GM13977 (cell line): Measurements from ENCODE around the gene NTRK3.

Experiments
- DNase-seq: peaks from one replicate; pipeline ENCODE4 v3.0.0; 2012; ENCODE audit warnings: low spot score
- in situ Hi-C: fragments of 300-500 bp; cut with MboI; formaldehyde crosslinking; loops from one replicate; pipeline ENCODE4 v1.12.0; 2022; ENCODE audit warnings: low sequenced_read_pairs, low pct_unique_long_range_greater_than_20kb, mixed read lengths, inconsistent platforms; ENCODE audit not compliant: unreplicated experiment
- TF ChIP-seq, protein P1 (sequence below): IDR thresholded peaks from 2 replicates; pipeline ENCODE4 v1.5.1; 2012; ENCODE audit warnings: mild to moderate bottlenecking, control low read depth; ENCODE audit not compliant: insufficient read depth; ENCODE audit errors: extremely low read depth, missing control alignments

NTRK3 gene

DNA sequence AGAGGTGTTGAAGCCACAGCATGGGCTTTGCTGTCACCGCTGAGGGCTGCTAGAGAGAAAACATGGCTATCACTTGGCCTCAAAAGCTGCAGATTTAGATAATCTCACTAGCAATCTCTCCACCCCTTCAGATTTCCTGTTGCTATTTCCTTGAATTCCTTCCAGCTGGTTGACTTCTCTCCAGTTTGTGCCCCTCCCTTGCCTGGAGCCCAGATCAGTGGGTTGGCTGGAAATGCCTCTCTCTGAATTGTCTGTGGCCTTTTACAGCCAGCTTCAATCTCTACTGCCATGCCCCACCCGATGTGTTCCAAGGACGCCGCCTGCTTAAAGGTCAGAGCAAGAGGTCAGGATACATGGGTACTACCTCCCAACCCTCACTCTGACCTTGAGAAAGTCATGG is 294.1 kb downstream of the NTRK3 start:
- no peak for DNase-seq
- TF ChIP-seq, protein P1, sequence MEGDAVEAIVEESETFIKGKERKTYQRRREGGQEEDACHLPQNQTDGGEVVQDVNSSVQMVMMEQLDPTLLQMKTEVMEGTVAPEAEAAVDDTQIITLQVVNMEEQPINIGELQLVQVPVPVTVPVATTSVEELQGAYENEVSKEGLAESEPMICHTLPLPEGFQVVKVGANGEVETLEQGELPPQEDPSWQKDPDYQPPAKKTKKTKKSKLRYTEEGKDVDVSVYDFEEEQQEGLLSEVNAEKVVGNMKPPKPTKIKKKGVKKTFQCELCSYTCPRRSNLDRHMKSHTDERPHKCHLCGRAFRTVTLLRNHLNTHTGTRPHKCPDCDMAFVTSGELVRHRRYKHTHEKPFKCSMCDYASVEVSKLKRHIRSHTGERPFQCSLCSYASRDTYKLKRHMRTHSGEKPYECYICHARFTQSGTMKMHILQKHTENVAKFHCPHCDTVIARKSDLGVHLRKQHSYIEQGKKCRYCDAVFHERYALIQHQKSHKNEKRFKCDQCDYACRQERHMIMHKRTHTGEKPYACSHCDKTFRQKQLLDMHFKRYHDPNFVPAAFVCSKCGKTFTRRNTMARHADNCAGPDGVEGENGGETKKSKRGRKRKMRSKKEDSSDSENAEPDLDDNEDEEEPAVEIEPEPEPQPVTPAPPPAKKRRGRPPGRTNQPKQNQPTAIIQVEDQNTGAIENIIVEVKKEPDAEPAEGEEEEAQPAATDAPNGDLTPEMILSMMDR = no peak
- in situ Hi-C loops = no loop called here

DNA sequence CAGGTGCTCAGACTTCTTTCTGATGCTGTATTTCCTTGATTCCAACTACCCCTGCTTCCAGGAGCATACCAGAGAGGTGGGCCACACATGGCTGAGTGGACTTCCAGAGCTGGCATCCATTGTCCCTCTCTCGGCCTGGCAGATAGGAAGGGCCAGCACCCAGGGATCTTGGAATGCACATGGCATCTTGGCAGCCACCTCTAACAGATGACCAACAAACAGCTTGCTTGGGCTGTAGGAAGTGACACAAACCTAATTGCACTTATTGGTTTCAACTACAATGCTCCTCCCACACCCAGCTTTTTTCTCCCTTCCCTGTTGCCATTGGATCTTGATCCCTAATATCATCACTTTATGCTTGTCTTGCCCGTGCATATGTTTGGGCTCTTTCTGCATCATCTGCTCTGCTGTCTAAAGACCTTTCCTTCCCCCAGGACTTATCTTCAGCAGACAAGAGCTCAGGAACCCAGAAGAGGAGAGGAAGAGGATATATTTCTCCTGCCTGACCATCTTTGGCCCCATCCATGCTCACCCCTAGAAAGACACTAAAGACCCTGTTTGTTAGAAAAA is 294.6 kb downstream of the NTRK3 start:
- in situ Hi-C loops = no loop called here
- no peak for DNase-seq
- TF ChIP-seq, protein P1 = no peak

DNA sequence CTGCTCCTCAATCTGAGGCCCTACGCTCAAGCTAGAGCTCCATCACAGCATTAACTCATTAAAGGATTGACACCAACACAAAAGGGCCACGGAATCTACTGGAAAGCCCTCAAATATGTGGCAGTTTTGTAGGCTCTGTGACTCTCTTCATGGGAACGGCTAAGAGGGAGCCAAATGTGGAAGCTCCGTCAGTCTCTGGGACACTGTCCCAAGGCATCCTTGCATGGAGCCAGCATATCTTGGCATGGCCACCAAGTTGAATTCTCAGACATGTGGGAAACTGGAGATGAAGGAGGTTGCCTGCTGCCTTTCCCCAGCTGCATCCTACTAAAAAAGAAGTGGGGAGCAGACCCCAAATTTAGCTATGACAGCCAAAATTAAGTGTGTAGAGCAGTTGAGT is 296.9 kb downstream of the NTRK3 start:
- no peak for DNase-seq
- TF ChIP-seq, protein P1 = no peak
- in situ Hi-C loops = no loop called here

DNA sequence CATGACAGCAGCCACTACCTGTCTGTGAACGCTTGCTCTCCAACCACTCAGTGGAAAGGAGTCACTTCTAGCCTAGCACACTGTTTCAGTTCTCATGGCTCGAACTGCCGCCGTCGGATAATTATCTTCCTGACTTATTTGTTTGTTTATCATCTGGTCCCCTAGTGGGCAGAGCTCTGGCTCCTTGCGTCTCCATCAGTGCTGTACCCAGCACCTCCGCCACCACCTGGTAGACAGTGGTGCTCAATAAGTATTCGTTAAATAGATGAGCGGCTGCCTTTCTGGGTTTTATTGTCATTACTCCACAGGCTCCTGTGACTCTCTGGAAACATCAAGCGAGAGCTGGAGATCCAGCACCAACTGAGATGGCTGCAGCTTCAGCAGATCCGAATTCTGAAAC is 297.5 kb downstream of the NTRK3 start:
- no peak for DNase-seq
- TF ChIP-seq, protein P1 = no peak
- in situ Hi-C loops = no loop called here

DNA sequence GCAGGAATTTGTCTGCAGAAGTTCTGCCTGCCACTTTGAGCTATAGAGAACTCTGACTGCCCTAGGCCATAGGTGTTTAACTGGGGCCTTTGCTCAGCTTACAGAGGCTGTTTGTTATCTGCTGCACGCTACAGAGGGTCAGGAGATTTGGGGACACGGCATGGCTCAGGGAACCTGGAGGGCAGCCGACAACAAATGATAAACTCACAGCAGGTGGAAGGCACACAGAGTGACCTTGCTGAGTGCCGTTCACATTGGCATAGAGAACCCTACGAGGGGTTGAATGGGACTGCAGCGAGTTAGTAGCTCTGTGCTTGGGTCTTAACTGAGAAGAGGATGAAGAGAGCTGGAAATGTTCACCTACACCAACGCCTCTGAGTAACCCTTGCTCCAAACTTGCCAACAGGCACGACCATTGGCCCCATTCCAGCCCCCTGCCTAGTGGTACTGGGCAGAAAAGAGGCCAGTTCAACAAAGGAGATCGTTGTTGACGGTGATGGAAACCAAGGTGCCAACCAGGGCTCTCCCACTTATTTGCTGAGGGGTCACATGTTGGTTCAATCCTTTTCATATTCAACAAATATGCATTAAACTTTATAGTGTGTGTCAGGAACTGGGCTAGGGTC is 301.1 kb downstream of the NTRK3 start:
- in situ Hi-C loops = no loop called here
- DNase-seq = no peak
- TF ChIP-seq, protein P1 = no peak

DNA sequence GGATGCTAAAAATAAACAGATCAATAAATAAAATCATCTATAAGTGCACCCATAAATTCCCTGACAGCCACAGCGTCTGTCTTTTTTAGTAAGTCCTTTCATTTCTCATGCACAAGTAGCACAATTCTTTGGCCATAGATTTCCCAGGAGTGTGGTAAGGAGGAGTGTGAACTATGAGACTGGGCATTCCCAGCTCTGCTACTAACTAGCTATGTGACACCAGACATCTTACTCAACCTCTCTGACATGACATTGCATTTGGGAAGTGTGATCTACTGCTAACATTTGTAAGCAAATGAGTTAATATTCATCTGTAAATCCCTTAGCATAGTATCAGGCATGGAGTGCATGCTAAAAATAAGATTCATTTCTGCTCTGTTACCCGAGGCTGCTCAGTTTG is 301.7 kb downstream of the NTRK3 start:
- in situ Hi-C loops = no loop called here
- TF ChIP-seq, protein P1 = no peak
- DNase-seq = no peak
